Suprapubic skin (tissue), 3 donors: Measurements from ENCODE around the gene NTM.

Experiments used
- CTCF ChIP-seq, 2 donors: fragments of 200-600 bp in 1 of 2; fragments of 450-650 bp in 1 of 2; sonication (generic) in 1 of 2; IDR thresholded peaks; one replicate each; pipeline ENCODE4 v1.5.1; 2016 to 2019; ENCODE audit warnings: antibody characterized with exemption in 2 of 2, mild to moderate bottlenecking in 1 of 2, moderate library complexity in 1 of 2
- POLR2A ChIP-seq, 2 donors: fragments of 450-650 bp; IDR thresholded peaks; one replicate each; pipeline ENCODE4 v1.6.1; 2017; ENCODE audit warnings: antibody characterized with exemption in 2 of 2, mild to moderate bottlenecking in 2 of 2, moderate library complexity in 2 of 2

- no peak for TF ChIP-seq CTCF (IDR thresholded peaks at IDR 0.05)
- TF ChIP-seq POLR2A (IDR thresholded peaks at IDR 0.05), result no peak
Observed at GRCh38 chr11:132251061-132251460, 880.6 kb downstream of the NTM start.
